GM12892 (cell line): ENCODE data around the gene IMP4.

Source experiments
- POLR2A ChIP-seq: IDR thresholded peaks from 2 replicates; pipeline ENCODE4 v1.6.1; 2011; ENCODE audit warnings: low read depth, low read length, control low read depth
- POLR2AphosphoS5 ChIP-seq: IDR thresholded peaks from 2 replicates; pipeline ENCODE4 v1.6.1; 2011; ENCODE audit warnings: low read depth, low read length, control low read depth

DNA sequence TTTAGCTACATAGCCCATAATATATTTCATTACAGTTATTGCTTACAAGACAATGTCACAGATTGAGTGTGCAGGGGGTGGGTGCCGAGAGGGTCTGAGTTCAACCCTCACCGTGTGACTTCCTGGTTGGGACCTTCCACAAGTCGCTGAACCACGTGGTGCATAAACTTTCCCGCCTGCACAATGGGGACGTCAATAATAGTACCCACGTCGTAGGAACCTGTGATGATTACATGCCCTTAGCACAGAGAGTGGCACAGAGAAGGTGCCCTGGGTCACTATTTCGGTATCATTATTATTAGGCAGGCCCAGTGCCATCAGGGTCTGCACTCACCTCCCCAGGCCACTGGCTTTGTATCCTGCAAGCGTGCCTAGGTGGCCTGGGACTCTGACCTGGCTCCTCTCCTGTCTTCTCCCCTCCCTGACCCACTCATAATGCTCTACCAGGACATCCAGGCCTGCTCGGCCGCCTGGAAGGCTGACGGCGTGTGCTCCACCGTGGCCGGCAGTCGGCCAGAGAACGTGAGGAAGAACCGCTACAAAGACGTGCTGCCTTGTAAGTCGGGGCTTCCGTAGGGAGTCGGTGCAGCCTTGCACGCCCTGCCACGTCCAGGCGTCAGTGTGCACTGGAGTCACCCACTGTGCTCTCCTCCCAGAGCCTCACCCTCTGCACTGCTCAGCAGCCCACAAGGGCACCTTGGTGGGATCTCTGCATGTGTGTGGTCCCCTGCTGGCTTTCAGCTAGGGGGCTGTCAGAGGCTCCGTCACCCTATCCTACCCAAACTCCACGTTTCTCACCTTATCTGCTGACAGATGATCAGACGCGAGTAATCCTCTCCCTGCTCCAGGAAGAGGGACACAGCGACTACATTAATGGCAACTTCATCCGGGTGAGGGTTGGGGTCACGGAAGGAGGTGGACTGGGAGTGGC, 16.0 kb downstream of the IMP4 start:
- TF ChIP-seq POLR2A: no peak
- no peak for TF ChIP-seq POLR2AphosphoS5
